HCT116 (cell line): ENCODE measurements around the gene KNCN. TPM values are rescaled to one million over a fixed set of nuclear protein-coding genes. Genes with fewer than 3 reads are reported as not detected.

ENCODE experiments used
- ATAC-seq: fragments of 200-7000 bp; cut with Tn5 transposase; 2 replicates; pipeline ENCODE4 v1.9.1; 2020; ENCODE audit warnings: mild to moderate bottlenecking, moderate library complexity
- BruUV-seq: library from RNA; stranded (reverse); fragments of 400-500 nt; replicated peaks from 2 replicates; lab custom pipeline; 2021; lab: Mats Ljungman, UMichigan
- CTCF ChIA-PET: fragments of 300-600 bp; sonication (Branson Sonifier 250); formaldehyde crosslinking; loops from one replicate; lab custom pipeline; 2021; ENCODE audit warnings: antibody characterized with exemption; lab: Charles Lee
- POLR2A ChIA-PET: fragments of 300-600, 350-600 bp; sonication (Branson Sonifier 250); formaldehyde crosslinking; loops from one replicate; lab custom pipeline; 2021; ENCODE audit warnings: antibody characterized with exemption; lab: Charles Lee
- RAD21 ChIA-PET, 2 experiments: fragments of 300-600 bp; sonication (Branson Sonifier 250); formaldehyde crosslinking; loops; one replicate each; lab custom pipeline; 2023; ENCODE audit warnings: low total read pairs in 2 of 2; ENCODE audit not compliant: uncharacterized antibody in 2 of 2, unreplicated experiment in 2 of 2, low non-redundant PET in 1 of 2; lab: Charles Lee
- DNase-seq: peaks from one replicate; pipeline ENCODE4 v3.0.0-alpha.2; 2010; ENCODE audit warnings: low read depth, low spot score
- H2AFZ ChIP-seq: fragments of 200-600 bp; shearing (Covaris generic), sonication (generic); 2 replicates; pipeline ENCODE4 v1.6.1; 2017; ENCODE audit warnings: low read depth, mixed run types, mixed read lengths, antibody characterized with exemption, low read length; ENCODE audit not compliant: poor library complexity, severe bottlenecking
- H3K27ac ChIP-seq: 2 replicates; pipeline ENCODE4 v1.5.1; 2012; ENCODE audit warnings: low read depth, low read length
- H3K27me3 ChIP-seq: fragments of 200-600 bp; sonication (generic); 2 replicates; pipeline ENCODE4 v1.6.1; 2016; ENCODE audit warnings: mixed run types, low read length, mixed read lengths; ENCODE audit not compliant: insufficient read depth
- H3K36me3 ChIP-seq, 2 experiments: fragments of 200-500 bp in 1 of 2; fragments of 200-600 bp in 1 of 2; sonication (Bioruptor generic) in 1 of 2; sonication (generic) in 1 of 2; 2 replicates each; pipeline versions ENCODE4 v1.5.1 to v1.6.1; 2014 to 2016; ENCODE audit warnings: low read length in 2 of 2, inconsistent platforms in 1 of 2, mixed read lengths in 1 of 2, mixed run types in 1 of 2; ENCODE audit not compliant: insufficient read depth in 2 of 2, control insufficient read depth in 1 of 2
- H3K4me1 ChIP-seq, 2 experiments: fragments of 200-600 bp in 1 of 2; sonication (generic) in 1 of 2; 2 replicates each; pipeline versions ENCODE4 v1.5.1 to v1.6.1; 2012 to 2017; ENCODE audit warnings: low read length in 2 of 2, inconsistent platforms in 1 of 2, mild to moderate bottlenecking in 1 of 2, mixed read lengths in 1 of 2, mixed run types in 1 of 2, moderate library complexity in 1 of 2; ENCODE audit not compliant: insufficient read depth in 2 of 2, control insufficient read depth in 1 of 2
- H3K4me2 ChIP-seq: fragments of 200-600 bp; sonication (generic); 2 replicates; pipeline ENCODE4 v1.6.1; 2017; ENCODE audit warnings: mixed run types, low read length, mixed read lengths
- H3K4me3 ChIP-seq, 2 experiments: fragments of 200-600 bp in 1 of 2; sonication (generic) in 1 of 2; replicated peaks in 1 of 2; 2 replicates each; pipeline ENCODE4 v1.5.1; 2011 to 2016; ENCODE audit warnings: low read length in 2 of 2, control low read depth in 1 of 2, low read depth in 1 of 2, mild to moderate bottlenecking in 1 of 2, mixed read lengths in 1 of 2, mixed run types in 1 of 2
- H3K79me2 ChIP-seq: fragments of 200-600 bp; sonication (generic); 2 replicates; pipeline ENCODE4 v1.6.1; 2017; ENCODE audit warnings: mild to moderate bottlenecking, mixed run types, low read length, moderate library complexity, mixed read lengths; ENCODE audit not compliant: insufficient read depth
- H3K9ac ChIP-seq: fragments of 200-600 bp; sonication (generic); 2 replicates; pipeline ENCODE4 v1.6.1; 2016; ENCODE audit warnings: low read length, mixed read lengths
- H3K9me2 ChIP-seq: fragments of 200-600 bp; sonication (generic), shearing (Covaris generic); 2 replicates; pipeline ENCODE4 v1.6.1; 2017; ENCODE audit warnings: mixed run types, mild to moderate bottlenecking, moderate library complexity; ENCODE audit not compliant: insufficient read depth
- H3K9me3 ChIP-seq, 2 experiments: fragments of 200-500 bp in 1 of 2; fragments of 200-600 bp in 1 of 2; sonication (Bioruptor generic) in 1 of 2; sonication (generic) in 1 of 2; 2 replicates each; pipeline ENCODE4 v1.6.1; 2014 to 2017; ENCODE audit warnings: low read length in 2 of 2, mixed read lengths in 2 of 2, inconsistent platforms in 1 of 2, low read depth in 1 of 2, mild to moderate bottlenecking in 1 of 2, mixed run types in 1 of 2, moderate library complexity in 1 of 2; ENCODE audit not compliant: control insufficient read depth in 1 of 2, insufficient read depth in 1 of 2
- H4K20me1 ChIP-seq: fragments of 200-600 bp; sonication (generic), shearing (Covaris generic); 2 replicates; pipeline ENCODE4 v1.6.1; 2017; ENCODE audit warnings: mixed run types, mild to moderate bottlenecking, moderate library complexity; ENCODE audit not compliant: insufficient read depth
- CBX3 ChIP-seq: IDR thresholded peaks from 2 replicates; pipeline ENCODE4 v1.6.1; 2012; ENCODE audit warnings: low read depth
- EZH2 ChIP-seq: fragments of 200-600 bp; sonication (generic); IDR thresholded peaks from 2 replicates; pipeline ENCODE4 v1.6.1; 2017; ENCODE audit warnings: antibody characterized with exemption, mixed run types
- EZH2phosphoT487 ChIP-seq: fragments of 200-600 bp; IDR thresholded peaks from 2 replicates; pipeline ENCODE4 v1.6.1; 2018; ENCODE audit warnings: antibody characterized with exemption, borderline replicate concordance
- RAD21 ChIP-seq: IDR thresholded peaks from 2 replicates; pipeline ENCODE4 v1.6.1; 2012; ENCODE audit warnings: low read depth, mild to moderate bottlenecking
- SP1 ChIP-seq: IDR thresholded peaks from 2 replicates; pipeline ENCODE4 v1.6.1; 2012; ENCODE audit warnings: low read depth
- ZFX ChIP-seq: fragments of 450-650 bp; IDR thresholded peaks from 2 replicates; pipeline ENCODE4 v1.6.1; 2017
- intact Hi-C: fragments of 100-400 bp; cut with micrococcal nuclease; formaldehyde crosslinking; loops from 2 replicates; pipeline ENCODE4 v1.10.0; 2022
- total RNA-seq: library from RNA; stranded (reverse); gene quantifications from one replicate; pipeline ENCODE4 v1.2.1, GENCODE V29; 2021; ENCODE audit not compliant: unreplicated experiment
- TF ChIP-seq, protein P1 (sequence below): IDR thresholded peaks from 2 replicates; pipeline ENCODE4 v1.6.1; 2012
- TF ChIP-seq, protein P2 (sequence below): IDR thresholded peaks from 2 replicates; pipeline ENCODE4 v1.6.1; 2012; ENCODE audit warnings: low read depth

Gene KNCN
- total RNA-seq, 1 experiment from 2014 or later, result not detected

DNA sequence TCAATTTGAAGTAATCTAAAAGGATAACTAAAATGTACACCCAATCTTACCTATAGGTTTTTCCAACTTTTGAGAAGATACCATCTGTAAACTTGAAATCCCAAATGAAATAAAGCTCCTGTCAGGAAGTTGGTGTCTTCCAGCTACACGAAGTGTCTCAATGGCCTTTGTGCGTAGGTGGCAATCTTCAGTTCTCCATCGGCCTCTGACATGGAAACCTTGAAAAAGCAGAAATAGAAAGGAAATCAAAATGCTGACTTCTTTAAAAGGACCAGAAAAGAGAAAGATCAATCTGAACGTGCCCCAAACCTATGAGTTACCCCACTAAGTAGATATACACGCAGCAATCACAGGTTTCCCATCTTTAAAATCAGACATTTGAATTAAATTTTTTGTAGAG lies 42.6 kb upstream of the KNCN start:
- no peaks in the 10 kb centered on the region for H3K27me3 ChIP-seq
- no peak for DNase-seq
- ChIA-PET POLR2A (no interaction called here), RAD21 (no interaction called here), CTCF (no interaction called here)
- BruUV-seq, result no TSS peak
- no peaks in the 10 kb centered on the region for H3K9me2 ChIP-seq
- no peak overlapping the region for H3K9ac ChIP-seq
- intact Hi-C loops, result no loop called here
- no peaks in the 10 kb centered on the region for H3K9me3 ChIP-seq
- peaks cover 12 to 23% of the 10 kb centered on the region in 2 experiments; a peak in 2 of 4 replicates for H3K36me3 ChIP-seq
- ATAC-seq, result no peak
- no peaks in the 10 kb centered on the region for H3K4me1 ChIP-seq
- H3K79me2 ChIP-seq, result no peaks in the 10 kb centered on the region
- H2AFZ ChIP-seq, result no peak overlapping the region
- TF ChIP-seq EZH2phosphoT487 (no peak), CBX3 (no peak), ZFX (no peak), SP1 (no peak), EZH2 (no peak), RAD21 (no peak)
- TF ChIP-seq, protein P1, sequence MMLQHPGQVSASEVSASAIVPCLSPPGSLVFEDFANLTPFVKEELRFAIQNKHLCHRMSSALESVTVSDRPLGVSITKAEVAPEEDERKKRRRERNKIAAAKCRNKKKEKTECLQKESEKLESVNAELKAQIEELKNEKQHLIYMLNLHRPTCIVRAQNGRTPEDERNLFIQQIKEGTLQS, result no peak
- TF ChIP-seq, protein P2, sequence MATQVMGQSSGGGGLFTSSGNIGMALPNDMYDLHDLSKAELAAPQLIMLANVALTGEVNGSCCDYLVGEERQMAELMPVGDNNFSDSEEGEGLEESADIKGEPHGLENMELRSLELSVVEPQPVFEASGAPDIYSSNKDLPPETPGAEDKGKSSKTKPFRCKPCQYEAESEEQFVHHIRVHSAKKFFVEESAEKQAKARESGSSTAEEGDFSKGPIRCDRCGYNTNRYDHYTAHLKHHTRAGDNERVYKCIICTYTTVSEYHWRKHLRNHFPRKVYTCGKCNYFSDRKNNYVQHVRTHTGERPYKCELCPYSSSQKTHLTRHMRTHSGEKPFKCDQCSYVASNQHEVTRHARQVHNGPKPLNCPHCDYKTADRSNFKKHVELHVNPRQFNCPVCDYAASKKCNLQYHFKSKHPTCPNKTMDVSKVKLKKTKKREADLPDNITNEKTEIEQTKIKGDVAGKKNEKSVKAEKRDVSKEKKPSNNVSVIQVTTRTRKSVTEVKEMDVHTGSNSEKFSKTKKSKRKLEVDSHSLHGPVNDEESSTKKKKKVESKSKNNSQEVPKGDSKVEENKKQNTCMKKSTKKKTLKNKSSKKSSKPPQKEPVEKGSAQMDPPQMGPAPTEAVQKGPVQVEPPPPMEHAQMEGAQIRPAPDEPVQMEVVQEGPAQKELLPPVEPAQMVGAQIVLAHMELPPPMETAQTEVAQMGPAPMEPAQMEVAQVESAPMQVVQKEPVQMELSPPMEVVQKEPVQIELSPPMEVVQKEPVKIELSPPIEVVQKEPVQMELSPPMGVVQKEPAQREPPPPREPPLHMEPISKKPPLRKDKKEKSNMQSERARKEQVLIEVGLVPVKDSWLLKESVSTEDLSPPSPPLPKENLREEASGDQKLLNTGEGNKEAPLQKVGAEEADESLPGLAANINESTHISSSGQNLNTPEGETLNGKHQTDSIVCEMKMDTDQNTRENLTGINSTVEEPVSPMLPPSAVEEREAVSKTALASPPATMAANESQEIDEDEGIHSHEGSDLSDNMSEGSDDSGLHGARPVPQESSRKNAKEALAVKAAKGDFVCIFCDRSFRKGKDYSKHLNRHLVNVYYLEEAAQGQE, result no peak
- H3K4me3 ChIP-seq, result no peak overlapping the region
- H4K20me1 ChIP-seq, result no peaks in the 10 kb centered on the region
- no peak overlapping the region for H3K4me2 ChIP-seq
- no peak overlapping the region for H3K27ac ChIP-seq
